Measurements from ENCODE around the gene RTCB. TPM values are rescaled to one million over a fixed set of nuclear protein-coding genes. Genes with fewer than 3 reads are reported as not detected.

Gene RTCB
- total and polyA plus RNA-seq, 9 donors, result 53.9 to 74.5 (median 60.9) TPM

- H3K9me3 ChIP-seq (replicated peaks; ENCODE audit: control insufficient read depth, low read depth, low read length), result no peaks in the 10 kb centered on the region
- H3K27me3 ChIP-seq (ENCODE audit: control insufficient read depth, insufficient read depth, low read length), result no peaks in the 10 kb centered on the region
- 63% methylated on average over 1 of the region's 4 CpGs for WGBS (ENCODE audit: insufficient coverage)
- H3K4me1 ChIP-seq (ENCODE audit: control insufficient read depth, insufficient read depth, low read length), result no peaks in the 10 kb centered on the region
- no peak overlapping the region for H3K4me3 ChIP-seq (ENCODE audit: low read length)
- H3K27ac ChIP-seq (ENCODE audit: low read length), result no peak overlapping the region
- peaks cover 52% of the 10 kb centered on the region for H3K36me3 ChIP-seq (ENCODE audit: control insufficient read depth, insufficient read depth, low read length)
- no peak for DNase-seq
Observed at GRCh38 chr22:32401486-32401885, 10.6 kb downstream of the RTCB start.

- Histone ChIP-seq H3K27me3 (ENCODE audit: control insufficient read depth, insufficient read depth, low read length) (no peaks in the 10 kb centered on the region), H3K4me3 (ENCODE audit: low read length) (no peak overlapping the region), H3K4me1 (ENCODE audit: control insufficient read depth, insufficient read depth, low read length) (no peaks in the 10 kb centered on the region), H3K27ac (ENCODE audit: low read length) (no peak overlapping the region), H3K9me3 (replicated peaks; ENCODE audit: control insufficient read depth, low read depth, low read length) (no peaks in the 10 kb centered on the region), H3K36me3 (ENCODE audit: control insufficient read depth, insufficient read depth, low read length) (peaks cover 65% of the 10 kb centered on the region)
- 78% methylated on average over 4 of the region's 5 CpGs for WGBS (ENCODE audit: insufficient coverage)
- peak; percentile 26 for DNase-seq
Observed at GRCh38 chr22:32396746-32397145, 15.3 kb downstream of the RTCB start.

- Histone ChIP-seq H3K27ac (ENCODE audit: low read length) (no peak overlapping the region), H3K36me3 (ENCODE audit: control insufficient read depth, insufficient read depth, low read length) (peaks cover 63% of the 10 kb centered on the region), H3K4me1 (ENCODE audit: control insufficient read depth, insufficient read depth, low read length) (no peaks in the 10 kb centered on the region), H3K9me3 (replicated peaks; ENCODE audit: control insufficient read depth, low read depth, low read length) (no peaks in the 10 kb centered on the region), H3K27me3 (ENCODE audit: control insufficient read depth, insufficient read depth, low read length) (no peaks in the 10 kb centered on the region), H3K4me3 (ENCODE audit: low read length) (no peak overlapping the region)
- no peak for DNase-seq
- no CpG with 5 or more reads among the region's 1 CpG for WGBS (ENCODE audit: insufficient coverage)
Observed at GRCh38 chr22:32396255-32396654, 15.8 kb downstream of the RTCB start.

DNA sequence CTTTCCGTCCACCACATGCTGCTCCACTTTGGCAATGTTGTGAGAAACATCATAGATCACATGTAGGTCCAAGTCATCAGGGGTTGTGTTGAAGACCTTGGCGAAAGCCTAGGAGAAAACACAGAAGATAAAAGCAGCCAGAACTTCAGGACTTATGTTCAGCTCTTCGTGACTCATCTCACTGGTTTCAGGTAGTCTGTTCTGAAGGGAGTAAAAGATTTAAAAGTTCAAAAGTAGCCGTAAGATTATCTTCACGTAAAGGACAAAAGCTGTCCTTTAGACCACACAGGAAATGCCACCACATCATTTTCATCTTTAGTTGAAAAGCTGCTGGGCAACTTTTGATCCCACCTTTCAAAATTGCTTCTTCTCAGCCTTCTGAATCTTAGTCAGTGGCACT is 16.9 kb downstream of the RTCB start:
- Histone ChIP-seq H3K27me3 (ENCODE audit: control insufficient read depth, insufficient read depth, low read length) (no peaks in the 10 kb centered on the region), H3K4me3 (ENCODE audit: low read length) (no peak overlapping the region), H3K27ac (ENCODE audit: low read length) (no peak overlapping the region), H3K36me3 (ENCODE audit: control insufficient read depth, insufficient read depth, low read length) (peaks cover 59% of the 10 kb centered on the region), H3K9me3 (replicated peaks; ENCODE audit: control insufficient read depth, low read depth, low read length) (no peaks in the 10 kb centered on the region), H3K4me1 (ENCODE audit: control insufficient read depth, insufficient read depth, low read length) (no peaks in the 10 kb centered on the region)
- 100% methylated on average over 1 of the region's 5 CpGs for WGBS (ENCODE audit: insufficient coverage)
- DNase-seq, result no peak

DNA sequence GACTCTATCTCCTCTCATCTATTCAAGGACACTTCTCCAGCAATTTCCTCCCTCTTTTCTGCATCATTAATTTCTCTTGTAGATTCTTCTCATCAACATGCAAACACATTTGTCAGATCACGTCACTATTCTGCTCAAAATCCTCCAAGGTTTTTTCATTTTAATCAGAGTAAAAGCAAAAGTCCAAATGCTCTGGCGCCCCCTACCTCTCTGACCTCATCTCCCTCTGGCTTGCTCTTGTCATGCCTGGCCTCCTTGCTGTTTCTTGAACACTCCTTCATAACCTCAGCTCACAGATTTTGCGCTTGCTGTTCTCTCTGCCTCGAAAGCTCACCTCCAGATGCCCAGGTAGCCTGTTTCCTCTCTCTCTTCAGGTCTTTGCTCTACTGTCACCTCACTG is 22.4 kb downstream of the RTCB start:
- Histone ChIP-seq H3K9me3 (replicated peaks; ENCODE audit: control insufficient read depth, low read depth, low read length) (no peaks in the 10 kb centered on the region), H3K4me3 (ENCODE audit: low read length) (no peak overlapping the region), H3K27me3 (ENCODE audit: control insufficient read depth, insufficient read depth, low read length) (no peaks in the 10 kb centered on the region), H3K36me3 (ENCODE audit: control insufficient read depth, insufficient read depth, low read length) (peaks cover 62% of the 10 kb centered on the region), H3K4me1 (ENCODE audit: control insufficient read depth, insufficient read depth, low read length) (no peaks in the 10 kb centered on the region), H3K27ac (ENCODE audit: low read length) (no peak overlapping the region)
- DNase-seq, result peak; percentile 39
- WGBS (ENCODE audit: insufficient coverage), result 57% methylated on average over 4 of the region's 4 CpGs

GRCh38 chr22:32385681-32386080 is 26.4 kb downstream of the RTCB start:
- H3K9me3 ChIP-seq (replicated peaks; ENCODE audit: control insufficient read depth, low read depth, low read length), result no peaks in the 10 kb centered on the region
- H3K36me3 ChIP-seq (ENCODE audit: control insufficient read depth, insufficient read depth, low read length), result peaks cover 38% of the 10 kb centered on the region
- DNase-seq, result no peak
- no peaks in the 10 kb centered on the region for H3K4me1 ChIP-seq (ENCODE audit: control insufficient read depth, insufficient read depth, low read length)
- no peak overlapping the region for H3K4me3 ChIP-seq (ENCODE audit: low read length)
- H3K27me3 ChIP-seq (ENCODE audit: control insufficient read depth, insufficient read depth, low read length), result no peaks in the 10 kb centered on the region
- no peak overlapping the region for H3K27ac ChIP-seq (ENCODE audit: low read length)
- WGBS (ENCODE audit: insufficient coverage), result 100% methylated on average over 1 of the region's 1 CpG

DNA sequence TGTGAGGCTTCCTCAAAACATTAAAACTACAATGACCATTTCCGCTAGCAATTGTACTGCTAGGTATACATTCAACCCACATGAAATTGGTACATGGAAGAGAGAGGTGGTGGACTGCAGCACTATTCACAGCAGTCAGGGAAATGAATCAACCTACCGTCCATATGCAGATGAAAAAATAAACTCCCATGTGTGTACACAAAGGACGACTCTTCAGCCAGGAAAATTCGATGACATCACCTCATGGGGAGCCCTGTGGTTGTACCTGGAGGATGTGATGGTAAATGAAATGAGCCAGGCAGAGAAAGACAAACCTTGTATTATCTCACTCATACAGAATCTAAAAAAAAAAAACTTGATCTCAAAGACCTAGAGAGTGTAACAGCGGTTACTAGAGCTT is 31.1 kb downstream of the RTCB start:
- Histone ChIP-seq H3K27ac (ENCODE audit: low read length) (no peak overlapping the region), H3K4me3 (ENCODE audit: low read length) (no peak overlapping the region), H3K36me3 (ENCODE audit: control insufficient read depth, insufficient read depth, low read length) (peaks cover 9% of the 10 kb centered on the region), H3K9me3 (replicated peaks; ENCODE audit: control insufficient read depth, low read depth, low read length) (no peaks in the 10 kb centered on the region), H3K27me3 (ENCODE audit: control insufficient read depth, insufficient read depth, low read length) (no peaks in the 10 kb centered on the region), H3K4me1 (ENCODE audit: control insufficient read depth, insufficient read depth, low read length) (peaks cover 8% of the 10 kb centered on the region)
- no peak for DNase-seq
- no CpG with 5 or more reads among the region's 5 CpGs for WGBS (ENCODE audit: insufficient coverage)

GRCh38 chr22:32378707-32379272 is 33.3 kb downstream of the RTCB start:
- Histone ChIP-seq H3K36me3 (ENCODE audit: control insufficient read depth, insufficient read depth, low read length) (no peaks in the 10 kb centered on the region), H3K27ac (ENCODE audit: low read length) (no peak overlapping the region), H3K4me3 (ENCODE audit: low read length) (no peak overlapping the region), H3K9me3 (replicated peaks; ENCODE audit: control insufficient read depth, low read depth, low read length) (no peaks in the 10 kb centered on the region), H3K27me3 (ENCODE audit: control insufficient read depth, insufficient read depth, low read length) (no peaks in the 10 kb centered on the region), H3K4me1 (ENCODE audit: control insufficient read depth, insufficient read depth, low read length) (peaks cover 8% of the 10 kb centered on the region)
- WGBS (ENCODE audit: insufficient coverage), result 35% methylated on average over 4 of the region's 4 CpGs
- peak; percentile 80 for DNase-seq

DNA sequence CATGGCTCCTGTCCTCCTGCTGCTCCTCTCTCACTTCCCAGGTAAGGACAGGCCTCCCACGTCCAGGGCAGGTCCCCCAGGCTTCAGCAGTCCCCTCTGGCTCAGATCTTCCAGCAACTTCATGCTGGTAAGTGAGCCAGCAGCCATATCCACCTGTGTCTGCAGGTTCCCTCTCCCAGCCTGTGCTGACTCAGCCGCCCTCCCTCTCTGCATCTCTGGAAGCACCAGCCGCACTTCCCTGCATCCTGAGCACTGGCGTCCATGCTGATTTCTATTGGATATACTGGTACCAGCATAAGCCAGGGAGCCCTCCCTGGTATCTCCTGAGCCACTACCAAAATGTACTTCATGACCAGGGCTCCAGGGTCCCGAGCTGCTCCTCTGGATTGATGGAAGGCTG is 35.4 kb downstream of the RTCB start:
- Histone ChIP-seq H3K4me3 (ENCODE audit: low read length) (no peak overlapping the region), H3K9me3 (replicated peaks; ENCODE audit: control insufficient read depth, low read depth, low read length) (no peaks in the 10 kb centered on the region), H3K36me3 (ENCODE audit: control insufficient read depth, insufficient read depth, low read length) (no peaks in the 10 kb centered on the region), H3K4me1 (ENCODE audit: control insufficient read depth, insufficient read depth, low read length) (peaks cover 8% of the 10 kb centered on the region), H3K27me3 (ENCODE audit: control insufficient read depth, insufficient read depth, low read length) (no peaks in the 10 kb centered on the region), H3K27ac (ENCODE audit: low read length) (no peak overlapping the region)
- 38% methylated on average over 3 of the region's 5 CpGs for WGBS (ENCODE audit: insufficient coverage)
- no peak for DNase-seq

GRCh38 chr22:32375678-32376450 is 36.2 kb downstream of the RTCB start:
- no peaks in the 10 kb centered on the region for H3K9me3 ChIP-seq (replicated peaks; ENCODE audit: control insufficient read depth, low read depth, low read length)
- no peak overlapping the region for H3K4me3 ChIP-seq (ENCODE audit: low read length)
- no peaks in the 10 kb centered on the region for H3K27me3 ChIP-seq (ENCODE audit: control insufficient read depth, insufficient read depth, low read length)
- DNase-seq, result no peak
- peaks cover 8% of the 10 kb centered on the region for H3K4me1 ChIP-seq (ENCODE audit: control insufficient read depth, insufficient read depth, low read length)
- WGBS (ENCODE audit: insufficient coverage), result 69% methylated on average over 4 of the region's 7 CpGs
- H3K27ac ChIP-seq (ENCODE audit: low read length), result no peak overlapping the region
- H3K36me3 ChIP-seq (ENCODE audit: control insufficient read depth, insufficient read depth, low read length), result no peaks in the 10 kb centered on the region

Data from muscle of leg (tissue), 11 donors.